HG03460 (cell line): ENCODE results near the gene GLYR1.

Source experiments
- ATAC-seq: cut with Tn5 transposase; IDR thresholded peaks from one replicate; pipeline ENCODE4 v1.9.1; 2021; ENCODE audit not compliant: unreplicated experiment

The GLYR1 gene

GRCh38 chr16:4850211-4850610 lies 3.1 kb upstream of the GLYR1 start:
- no peak for ATAC-seq

- ATAC-seq = peak; percentile 19
These were observed 893 bp upstream of the GLYR1 start for GRCh38 chr16:4847774-4848587.

GRCh38 chr16:4846503-4846900 lies 586 bp downstream of the GLYR1 start:
- ATAC-seq = peak; percentile 20

DNA sequence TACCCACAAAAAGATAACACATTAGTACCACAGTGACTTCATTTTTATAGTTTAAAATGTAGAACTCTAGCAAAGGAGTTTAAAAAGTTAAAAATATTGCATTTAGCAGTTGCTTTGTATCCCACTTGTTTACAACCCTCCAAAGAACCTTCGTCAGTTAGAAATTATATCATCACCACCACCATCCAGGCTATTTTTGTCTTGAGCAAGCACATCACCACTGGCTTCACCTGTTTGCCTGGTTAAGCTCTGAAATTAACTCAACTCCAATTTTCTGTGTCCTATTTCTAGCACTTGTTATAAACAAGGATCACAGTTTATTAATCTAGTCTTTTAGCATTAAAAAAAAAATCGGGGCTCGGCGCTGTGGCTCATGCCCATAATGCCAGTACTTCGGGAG lies 6.1 kb downstream of the GLYR1 start:
- no peak for ATAC-seq

DNA sequence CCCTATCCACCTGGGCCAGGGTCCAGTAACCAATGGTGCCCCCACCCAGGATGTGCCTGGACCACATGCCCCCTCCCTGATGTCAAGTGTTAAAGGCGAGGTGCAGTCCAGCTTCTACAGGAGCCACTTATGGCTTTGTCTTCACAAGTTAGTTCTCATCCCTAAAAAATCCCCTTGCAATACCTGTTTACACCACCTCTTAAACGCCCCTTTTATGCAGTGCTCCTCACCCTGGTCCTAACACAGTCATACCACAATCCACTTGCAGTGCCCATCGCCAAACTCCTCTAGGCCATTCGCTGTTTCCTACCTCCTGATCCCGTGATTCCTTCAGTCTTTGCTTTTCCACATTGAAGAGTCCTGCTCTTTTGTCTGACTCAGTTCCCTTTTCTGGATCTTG lies 7.1 kb downstream of the GLYR1 start:
- ATAC-seq = no peak

DNA sequence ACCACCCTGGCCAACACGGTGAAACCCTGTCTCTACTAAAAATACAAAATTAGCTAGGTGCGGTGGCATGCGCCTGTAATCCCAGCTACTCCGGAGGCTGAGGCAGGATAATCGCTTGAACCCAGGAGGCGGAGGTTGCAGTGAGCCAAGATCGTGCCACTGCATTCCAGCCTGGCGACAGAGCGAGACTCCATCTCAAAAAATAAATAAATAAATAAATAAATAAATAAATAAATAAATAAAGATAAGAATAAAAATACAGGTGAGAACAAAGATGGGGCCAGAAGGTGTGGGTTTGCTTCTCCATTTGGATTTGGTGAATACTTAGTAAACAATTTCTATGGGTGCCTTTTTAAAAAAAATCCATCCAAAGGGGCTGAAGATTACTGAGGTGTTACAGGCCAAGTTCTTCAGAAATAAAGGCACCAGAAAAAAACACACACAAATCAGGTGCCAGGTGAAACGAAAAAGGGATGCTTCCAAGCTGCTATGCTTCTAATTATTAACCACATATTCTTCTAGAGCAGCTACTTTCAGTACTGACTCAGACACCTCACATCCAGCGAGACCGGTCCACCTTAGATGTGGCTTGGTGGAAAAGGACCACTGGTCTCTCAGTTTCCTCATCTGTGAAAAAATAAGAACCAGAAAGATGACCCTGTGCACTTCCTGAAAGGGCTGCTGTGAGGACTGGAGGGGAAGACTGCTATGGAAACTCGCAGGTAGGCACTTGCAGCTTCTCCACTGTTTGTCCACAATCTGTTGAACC lies 9.2 kb downstream of the GLYR1 start:
- ATAC-seq = peak; percentile 57

DNA sequence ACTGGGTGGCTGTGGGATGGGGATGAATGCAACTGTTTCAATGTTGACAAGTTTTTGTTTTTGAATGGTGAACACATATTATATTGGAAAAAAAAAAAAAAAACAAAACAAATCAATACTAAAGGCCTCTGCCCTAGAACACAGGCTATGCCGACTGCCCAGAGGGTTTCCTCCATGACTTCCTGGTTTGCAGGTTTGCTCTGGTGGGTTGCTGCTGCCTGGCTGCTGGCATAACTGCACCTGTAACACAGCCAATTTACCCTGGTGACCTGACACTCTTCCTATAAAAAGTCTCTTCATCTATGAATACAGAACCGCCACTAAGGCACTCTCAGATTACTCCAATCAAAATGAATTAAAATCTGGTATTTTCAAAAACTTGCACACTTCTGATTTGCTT lies 10.4 kb downstream of the GLYR1 start:
- no peak for ATAC-seq

GRCh38 chr16:4833584-4833983 lies 13.5 kb downstream of the GLYR1 start:
- no peak for ATAC-seq

DNA sequence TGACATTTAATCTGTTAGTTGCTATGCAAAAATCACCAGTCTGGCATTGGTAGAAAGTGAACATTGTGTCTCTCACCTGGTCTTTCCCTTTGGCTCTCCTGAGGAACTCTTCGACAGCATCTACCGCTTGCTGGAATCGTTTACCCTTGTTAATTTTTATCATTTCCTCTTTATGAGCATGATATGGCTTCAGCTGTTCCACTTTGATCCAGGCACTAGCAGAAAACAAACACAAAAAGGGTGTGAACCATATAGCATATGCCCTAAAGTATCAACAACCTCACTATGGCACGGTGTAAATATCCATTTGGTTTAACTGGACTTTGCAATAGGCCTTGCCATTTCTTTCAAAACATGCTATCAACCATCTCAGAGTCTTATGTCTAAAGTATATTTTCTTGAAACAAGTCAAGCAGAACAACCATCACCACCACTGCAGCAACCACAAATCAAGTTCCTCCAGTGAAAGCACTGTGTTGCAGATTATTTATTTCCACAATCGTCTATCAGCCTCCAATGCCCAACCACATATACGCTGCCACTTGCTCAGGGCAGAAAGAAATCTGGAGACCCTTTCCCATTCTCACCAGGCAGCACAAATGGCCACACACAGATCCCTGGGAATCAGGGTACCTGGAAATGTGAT lies 14.3 kb downstream of the GLYR1 start:
- ATAC-seq = no peak

DNA sequence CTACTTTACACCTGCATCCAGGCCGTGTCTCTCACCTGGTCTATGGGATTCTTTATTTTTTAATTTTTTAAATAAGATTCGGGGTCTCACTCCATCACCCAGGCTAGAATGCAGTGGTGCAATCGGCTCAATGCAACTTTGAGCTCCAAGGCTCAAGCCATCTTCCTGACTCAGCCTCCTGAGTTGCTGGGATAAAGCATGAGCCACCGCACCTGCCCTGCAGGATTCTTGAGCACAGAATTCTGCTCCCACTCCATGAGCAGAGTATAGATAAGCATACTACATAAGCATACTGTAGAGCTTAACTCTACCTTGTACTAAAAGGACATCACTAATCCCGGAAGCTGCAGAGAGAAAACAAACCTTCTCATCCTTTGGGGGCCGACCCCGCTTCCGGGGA lies 15.5 kb downstream of the GLYR1 start:
- no peak for ATAC-seq

DNA sequence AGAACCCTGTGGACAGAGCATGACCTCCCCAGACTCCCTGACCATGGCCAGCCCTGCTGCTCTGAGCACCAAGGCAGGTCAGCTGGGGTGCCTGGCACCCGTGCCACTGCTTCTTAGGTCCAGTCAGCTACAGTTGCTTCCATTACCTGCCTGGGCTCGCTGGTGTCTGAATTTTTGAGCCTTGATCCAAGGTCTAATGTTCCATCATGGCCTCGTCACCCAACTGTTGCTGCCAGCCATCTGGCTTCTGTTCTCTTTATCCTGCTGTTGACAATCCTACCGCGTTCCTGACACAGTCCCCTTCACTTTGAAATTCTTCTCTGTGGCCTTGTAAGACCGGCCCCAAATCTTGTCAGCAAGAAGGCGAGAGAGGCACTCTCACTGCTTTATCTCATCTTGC lies 16.7 kb downstream of the GLYR1 start:
- ATAC-seq = no peak

DNA sequence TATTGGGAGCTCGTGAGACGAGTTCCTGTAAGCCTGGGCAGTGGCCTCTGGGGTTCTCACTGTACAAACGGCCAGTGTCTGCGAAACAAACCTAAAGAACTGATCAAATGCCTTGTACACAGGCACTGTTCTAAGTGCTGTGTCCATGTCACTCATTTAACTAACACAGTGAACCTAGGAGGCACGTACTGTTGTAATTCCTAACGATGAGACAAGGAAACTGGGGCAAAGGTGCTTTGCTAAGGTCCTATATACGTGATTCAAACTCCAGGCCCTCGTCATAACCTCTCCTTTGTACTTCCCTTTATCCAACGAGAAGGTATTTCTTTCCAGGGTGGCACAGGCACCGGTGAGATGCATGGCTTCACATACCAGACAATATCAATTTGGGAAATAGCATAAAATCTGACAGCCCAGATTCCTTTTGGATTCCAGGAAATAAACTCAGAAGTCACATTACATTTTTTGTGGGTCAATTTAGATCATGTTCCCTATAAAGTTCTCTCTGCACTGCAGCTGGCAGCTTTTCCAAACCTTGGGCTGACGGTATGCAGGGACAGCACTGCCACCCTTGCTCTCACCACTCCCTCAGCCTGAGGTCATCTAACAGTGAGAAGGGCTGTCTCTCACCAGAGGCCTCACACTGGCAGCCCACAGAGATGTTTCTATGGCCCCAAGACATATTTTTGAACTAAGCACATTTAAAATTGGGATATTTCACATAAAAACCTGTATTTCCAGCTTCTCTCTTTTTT lies 18.3 kb downstream of the GLYR1 start:
- ATAC-seq = no peak

DNA sequence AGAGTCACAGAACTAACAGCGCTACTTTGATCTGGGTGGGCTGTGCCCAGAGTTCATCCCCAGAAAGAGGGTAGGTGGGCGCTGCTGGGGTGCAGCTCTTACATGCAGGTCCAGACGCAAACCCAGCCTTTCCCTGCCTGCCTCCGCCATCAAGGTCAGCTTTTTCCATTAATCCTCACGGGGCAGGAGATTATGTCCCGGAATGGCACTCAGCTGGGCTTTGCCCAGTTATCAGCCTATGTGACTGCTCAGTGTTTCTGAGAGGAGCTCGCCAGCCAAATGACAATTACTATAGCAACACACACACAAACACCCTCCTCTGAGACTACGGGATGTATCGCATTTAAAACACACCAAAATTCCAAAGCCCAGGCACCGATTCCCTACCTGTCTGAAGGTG lies 20.1 kb downstream of the GLYR1 start:
- ATAC-seq = no peak

DNA sequence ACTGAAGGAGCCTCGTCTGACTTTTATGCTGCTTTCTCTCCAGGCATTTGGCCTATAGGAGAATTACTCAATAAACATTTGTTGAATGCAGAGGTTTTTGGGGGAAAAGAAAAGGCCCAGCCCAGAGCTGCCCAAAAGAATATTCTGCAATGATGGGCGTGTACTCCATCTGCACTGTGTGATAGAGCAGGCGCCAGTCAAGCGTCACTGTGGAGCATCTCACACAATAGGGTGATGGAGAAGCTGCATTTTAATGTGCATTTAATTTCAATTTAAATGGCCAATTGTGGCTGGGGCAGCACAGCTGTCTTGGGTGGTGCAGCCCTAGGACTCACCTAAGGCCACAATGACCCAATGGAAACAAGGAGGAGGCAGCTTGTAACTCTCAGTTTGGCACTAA lies 20.6 kb downstream of the GLYR1 start:
- no peak for ATAC-seq

DNA sequence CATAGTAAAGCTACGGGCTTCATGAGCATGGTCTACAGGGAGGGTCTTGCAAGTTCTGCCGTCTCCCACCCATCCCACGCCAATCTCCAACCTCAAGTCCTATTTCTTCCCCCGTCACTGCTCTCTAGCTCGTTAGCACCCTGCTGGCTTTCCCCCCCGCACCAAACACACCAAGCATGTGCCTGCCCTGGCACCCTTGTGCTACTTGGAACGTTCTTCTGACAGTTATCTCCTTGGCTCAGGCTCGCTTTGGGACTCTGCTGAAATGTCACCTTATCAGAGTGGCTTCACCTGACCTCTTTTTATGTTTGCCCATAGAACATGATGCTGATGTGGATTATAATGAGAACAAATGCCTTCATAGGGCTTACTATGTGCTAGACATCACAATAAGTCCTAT lies 21.9 kb downstream of the GLYR1 start:
- ATAC-seq = no peak

GRCh38 chr16:4820652-4821051 lies 26.4 kb downstream of the GLYR1 start:
- ATAC-seq = no peak

- ATAC-seq = no peak
These were observed 32.4 kb downstream of the GLYR1 start for GRCh38 chr16:4814542-4815173.

GRCh38 chr16:4814046-4814445 lies 33.0 kb downstream of the GLYR1 start:
- no peak for ATAC-seq

DNA sequence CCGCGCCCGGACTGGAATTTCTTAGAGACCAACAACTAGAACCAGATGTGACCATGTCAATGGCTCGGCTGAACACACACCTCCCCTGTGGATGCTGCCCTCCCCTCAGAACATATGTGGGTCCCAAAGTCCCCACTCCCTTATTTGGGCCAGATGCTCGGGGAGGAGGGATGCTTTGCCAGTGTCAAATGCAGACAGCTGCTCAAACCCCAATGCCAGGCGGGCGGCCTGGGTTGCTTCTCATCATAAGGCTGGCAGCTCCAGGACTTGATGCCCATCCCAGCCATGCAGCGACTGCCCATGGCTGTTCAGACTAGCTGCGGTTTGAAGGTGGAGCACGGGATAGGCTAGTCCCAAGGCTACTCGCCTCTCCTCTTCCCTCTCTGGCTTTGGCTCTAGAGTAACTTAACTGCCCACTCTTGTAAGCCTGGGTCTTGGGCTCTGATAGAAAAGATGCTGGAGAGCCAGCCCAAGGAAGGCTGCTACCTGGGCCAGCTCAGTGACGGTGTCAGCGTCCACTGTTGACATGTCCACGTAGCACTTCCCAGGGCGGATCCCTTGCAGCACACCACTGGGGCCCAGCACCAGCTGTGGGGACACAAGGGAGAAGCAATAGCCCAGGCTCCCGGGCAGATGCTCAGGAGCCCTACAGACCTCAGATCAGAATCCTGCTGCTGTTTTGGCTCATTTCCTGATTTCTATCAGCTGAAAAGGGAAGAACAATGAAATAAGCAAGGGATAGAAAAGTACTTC lies 33.7 kb downstream of the GLYR1 start:
- no peak for ATAC-seq

DNA sequence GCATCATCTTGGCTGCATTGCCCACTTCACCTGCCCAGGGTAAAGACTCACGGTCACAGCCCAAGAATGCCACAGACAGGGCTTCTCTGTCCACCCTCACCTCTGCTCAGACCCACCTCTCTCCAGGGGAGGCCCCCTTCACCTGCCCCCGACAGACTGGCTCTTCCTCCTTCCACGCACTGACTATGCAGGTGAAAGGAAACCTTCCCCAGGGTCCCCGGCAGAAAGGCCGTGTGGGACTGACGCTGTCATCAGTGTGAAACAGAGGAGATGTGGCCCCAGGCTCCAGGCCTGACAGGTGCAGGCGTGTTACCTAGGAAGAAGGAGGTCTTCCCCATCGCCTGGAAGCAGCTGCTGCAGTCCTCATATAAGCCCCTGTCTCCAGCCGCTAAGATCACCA lies 35.3 kb downstream of the GLYR1 start:
- ATAC-seq = no peak
